Osteocyte (in vitro differentiated cells): ENCODE data around the gene ACE. TPM values are rescaled to one million over a fixed set of nuclear protein-coding genes. Genes with fewer than 3 reads are reported as not detected.

Source experiments
- DNase-seq: peaks from one replicate; pipeline ENCODE4 v3.0.0; 2021; ENCODE audit warnings: mixed read lengths; ENCODE audit not compliant: unreplicated experiment; ENCODE audit errors: extremely low spot score
- H3K27ac Mint-ChIP-seq: one replicate; pipeline ENCODE4 v1.8.0; 2021; ENCODE audit warnings: mild to moderate bottlenecking, mixed read lengths; ENCODE audit not compliant: unreplicated experiment
- H3K27me3 Mint-ChIP-seq: one replicate; pipeline ENCODE4 v1.8.0; 2021; ENCODE audit warnings: mixed read lengths; ENCODE audit not compliant: unreplicated experiment
- H3K36me3 Mint-ChIP-seq: one replicate; pipeline ENCODE4 v1.8.0; 2021; ENCODE audit warnings: mixed read lengths; ENCODE audit not compliant: unreplicated experiment
- H3K4me1 Mint-ChIP-seq: one replicate; pipeline ENCODE4 v1.8.0; 2021; ENCODE audit warnings: mixed read lengths; ENCODE audit not compliant: unreplicated experiment
- H3K4me3 Mint-ChIP-seq: one replicate; pipeline ENCODE4 v1.8.0; 2021; ENCODE audit warnings: mild to moderate bottlenecking, moderate library complexity, mixed read lengths; ENCODE audit not compliant: unreplicated experiment
- H3K9me3 Mint-ChIP-seq: one replicate; pipeline ENCODE4 v1.8.0; 2021; ENCODE audit warnings: mixed read lengths; ENCODE audit not compliant: unreplicated experiment
- CTCF ChIP-seq: fragments of 200-600 bp; sonication (generic); IDR thresholded peaks from 2 replicates; pipeline ENCODE4 v1.5.0; 2021; ENCODE audit warnings: antibody characterized with exemption, mild to moderate bottlenecking, moderate library complexity
- total RNA-seq: library from RNA; stranded (reverse); gene quantifications from 2 replicates; pipeline ENCODE4 v1.2.1, GENCODE V29; 2021

The ACE gene
- total RNA-seq, 1 donor from 2014 or later: 1.1 TPM

DNA sequence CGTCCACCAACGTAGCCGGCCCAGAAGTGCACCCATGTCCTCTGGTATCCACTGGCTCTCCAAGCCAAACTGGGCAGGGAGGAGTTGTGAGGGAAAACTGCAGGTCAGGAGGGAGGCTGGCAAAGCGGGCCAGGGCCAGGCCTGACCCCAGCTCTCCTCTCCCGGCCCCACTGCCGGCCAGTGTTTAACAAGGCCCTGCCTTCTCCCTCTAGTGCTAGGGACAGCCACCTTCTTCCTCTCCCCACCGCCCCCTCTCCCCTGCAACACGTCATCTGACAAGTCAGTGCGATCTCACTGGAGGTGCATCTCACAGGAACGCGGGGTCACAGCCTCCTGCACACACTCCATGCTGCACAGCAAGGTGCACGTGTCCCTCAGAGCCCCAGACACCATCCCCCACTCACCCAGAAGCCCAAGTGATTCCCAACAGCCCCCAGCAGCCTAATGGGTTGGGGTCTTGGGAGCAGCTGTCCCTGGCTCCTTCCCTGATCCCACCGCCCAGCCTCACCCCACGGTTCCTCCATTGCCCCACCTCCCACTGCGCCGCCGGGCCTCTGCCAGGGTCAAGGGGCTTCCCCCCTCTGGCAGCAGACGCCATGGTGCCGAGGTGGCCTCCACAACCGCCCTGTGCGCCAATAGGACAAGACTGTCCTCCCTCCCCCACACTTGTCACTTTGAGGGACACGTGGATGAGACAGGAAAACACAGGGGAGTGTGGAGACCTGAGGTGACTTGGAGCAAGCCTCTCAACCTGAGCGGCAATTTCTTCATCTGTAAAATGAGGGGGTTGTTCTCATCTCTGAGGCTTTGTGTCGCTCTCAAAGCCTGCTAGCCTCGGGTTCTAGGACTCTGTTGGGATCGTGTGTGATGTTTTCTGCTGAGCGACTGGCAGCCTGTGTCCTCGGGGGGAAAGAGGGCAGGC, 1.1 kb upstream of the ACE start:
- Mint-ChIP-seq H3K4me1 (peaks cover 13% of the 10 kb centered on the region), H3K27me3 (peaks cover 28% of the 10 kb centered on the region), H3K9me3 (no peaks in the 10 kb centered on the region), H3K27ac (no peak overlapping the region), H3K4me3 (peak overlapping the region; percentile 51), H3K36me3 (no peaks in the 10 kb centered on the region)
- TF ChIP-seq CTCF: no peak
- DNase-seq: no peak

- no peak for DNase-seq
- no peak for TF ChIP-seq CTCF
- Mint-ChIP-seq H3K9me3 (no peaks in the 10 kb centered on the region), H3K27ac (no peak overlapping the region), H3K36me3 (no peaks in the 10 kb centered on the region), H3K27me3 (peaks cover 24% of the 10 kb centered on the region), H3K4me3 (peak overlapping the region; percentile 42), H3K4me1 (peaks cover 13% of the 10 kb centered on the region)
Observed at GRCh38 chr17:63476459-63476853, 405 bp upstream of the ACE start.

DNA sequence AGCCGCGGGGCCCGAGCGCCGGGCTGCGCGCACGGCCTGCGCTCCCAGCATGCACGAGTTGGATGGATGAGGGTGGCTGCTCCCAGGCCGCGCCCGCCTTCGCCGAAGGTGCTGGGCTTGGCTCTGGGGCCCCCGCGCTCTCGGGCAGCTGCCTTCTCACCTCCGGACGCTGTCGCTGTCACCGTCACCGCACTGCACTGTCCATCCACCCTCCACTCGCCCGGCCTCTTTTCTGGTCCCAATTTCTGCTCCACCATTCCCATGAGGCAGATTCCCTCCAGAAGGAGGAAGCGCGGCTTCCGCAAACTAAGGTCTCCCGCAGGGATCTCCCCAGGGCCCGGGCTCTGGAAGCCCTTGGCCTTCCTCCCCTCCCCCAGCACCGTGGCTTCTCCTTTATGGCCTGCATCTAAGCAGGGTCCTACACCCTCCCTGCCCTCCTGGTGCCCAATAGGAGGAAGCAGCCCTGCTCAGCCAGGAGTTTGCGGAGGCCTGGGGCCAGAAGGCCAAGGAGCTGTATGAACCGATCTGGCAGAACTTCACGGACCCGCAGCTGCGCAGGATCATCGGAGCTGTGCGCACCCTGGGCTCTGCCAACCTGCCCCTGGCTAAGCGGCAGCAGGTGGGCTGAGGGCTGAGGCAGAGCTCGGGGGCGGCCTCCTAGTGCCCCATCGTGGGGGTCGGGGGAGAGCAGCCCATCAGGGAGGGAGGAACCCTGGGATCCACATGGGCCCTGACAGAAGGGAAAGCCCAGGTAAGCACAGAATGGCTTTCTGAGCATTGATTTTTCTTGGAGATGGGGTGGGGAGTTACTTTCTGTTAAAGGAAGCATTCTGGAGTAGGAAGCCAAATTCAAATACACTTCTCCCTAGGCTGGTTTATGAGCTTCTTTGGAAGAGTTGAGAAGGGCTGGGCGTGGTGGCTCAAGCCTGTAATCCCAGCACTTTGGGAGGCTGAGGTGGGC, 899 bp downstream of the ACE start:
- Mint-ChIP-seq H3K27me3 (peaks cover 19% of the 10 kb centered on the region), H3K27ac (no peak overlapping the region), H3K9me3 (no peaks in the 10 kb centered on the region), H3K36me3 (no peaks in the 10 kb centered on the region), H3K4me1 (peaks cover 13% of the 10 kb centered on the region), H3K4me3 (peak overlapping the region; percentile 79)
- no peak for DNase-seq
- TF ChIP-seq CTCF: no peak

- peak; percentile 72 for TF ChIP-seq CTCF
- Mint-ChIP-seq H3K4me3 (peak overlapping the region; percentile 26), H3K27ac (no peak overlapping the region), H3K36me3 (no peaks in the 10 kb centered on the region), H3K27me3 (peaks cover 16% of the 10 kb centered on the region), H3K4me1 (peaks cover 13% of the 10 kb centered on the region), H3K9me3 (no peaks in the 10 kb centered on the region)
- no peak for DNase-seq
Observed at GRCh38 chr17:63478814-63479494, 2.1 kb downstream of the ACE start.
